OCI-LY3 (cell line): Measurements from ENCODE around the gene OR2L2.
"Not testable (repeated sequence)": the region's sequence is repeated elsewhere in the genome, so short reads cannot be mapped to it uniquely, and the experiment has no call there.

Source experiments
- H2AFZ ChIP-seq: fragments of 200-600, 300-600 bp; shearing (Covaris generic); 2 replicates; pipeline ENCODE4 v1.6.0; 2014; ENCODE audit warnings: antibody characterized with exemption, low read depth, low read length
- H3K27ac ChIP-seq: fragments of 200-600, 300-600 bp; sonication (generic); 2 replicates; pipeline ENCODE4 v1.5.1; 2014; ENCODE audit warnings: mild to moderate bottlenecking, low read length, moderate library complexity, mixed read lengths
- H3K27me3 ChIP-seq: fragments of 200-600, 300-600 bp; sonication (generic); 2 replicates; pipeline ENCODE4 v1.6.1; 2014; ENCODE audit warnings: low read depth, low read length, mixed read lengths
- H3K36me3 ChIP-seq: fragments of 200-600, 300-600 bp; sonication (generic); replicated peaks from 2 replicates; pipeline ENCODE3; 2014; ENCODE audit warnings: low read depth, low read length, mixed read lengths
- H3K4me1 ChIP-seq: fragments of 300-600, 200-600 bp; sonication (generic); 2 replicates; pipeline ENCODE4 v1.6.1; 2014; ENCODE audit warnings: low read length, mixed read lengths
- H3K4me2 ChIP-seq: fragments of 200-600, 300-600 bp; sonication (generic); 2 replicates; pipeline ENCODE4 v1.6.1; 2014; ENCODE audit warnings: low read length, mixed read lengths
- H3K4me3 ChIP-seq: fragments of 300-600, 200-600 bp; sonication (generic); 2 replicates; pipeline ENCODE4 v1.5.1; 2014; ENCODE audit warnings: antibody characterized with exemption, mild to moderate bottlenecking, low read length, moderate library complexity
- H3K79me2 ChIP-seq: fragments of 300-600, 200-600 bp; shearing (Covaris generic); 2 replicates; pipeline ENCODE4 v1.6.1; 2014; ENCODE audit warnings: mild to moderate bottlenecking, low read length, mixed read lengths
- H3K9ac ChIP-seq: fragments of 300-600, 200-600 bp; shearing (Covaris generic); 2 replicates; pipeline ENCODE4 v1.6.0; 2014; ENCODE audit warnings: mild to moderate bottlenecking, low read length, moderate library complexity
- H3K9me3 ChIP-seq: fragments of 200-600, 300-600 bp; shearing (Covaris generic); 2 replicates; pipeline ENCODE4 v1.6.1; 2014; ENCODE audit warnings: low read length, mixed read lengths; ENCODE audit not compliant: insufficient read depth
- H4K20me1 ChIP-seq: fragments of 200-600, 300-600 bp; sonication (generic); 2 replicates; pipeline ENCODE4 v1.6.1; 2016; ENCODE audit warnings: low read length, mixed read lengths; ENCODE audit not compliant: insufficient read depth
- CTCF ChIP-seq: fragments of 200-600, 300-600 bp; sonication (generic); IDR thresholded peaks from 2 replicates; pipeline ENCODE4 v1.5.1; 2014; ENCODE audit warnings: antibody characterized with exemption, low read length, low read depth
- EZH2phosphoT487 ChIP-seq: fragments of 200-600 bp; shearing (Covaris generic); IDR thresholded peaks from 2 replicates; pipeline ENCODE4 v1.6.1; 2018; ENCODE audit warnings: antibody characterized with exemption, mixed run types, low read depth

The OR2L2 gene

GRCh38 chr1:248055261-248055660 is 25.4 kb downstream of the OR2L2 start:
- H3K27ac ChIP-seq, result no peak overlapping the region
- H3K4me3 ChIP-seq, result no peak overlapping the region
- H3K27me3 ChIP-seq, result no peaks in the 10 kb centered on the region
- no peak overlapping the region for H3K9ac ChIP-seq
- no peaks in the 10 kb centered on the region for H3K4me1 ChIP-seq
- H3K4me2 ChIP-seq, result no peak overlapping the region
- no peaks in the 10 kb centered on the region for H3K79me2 ChIP-seq
- H4K20me1 ChIP-seq, result no peaks in the 10 kb centered on the region
- no peak overlapping the region for H2AFZ ChIP-seq
- no peaks in the 10 kb centered on the region for H3K36me3 ChIP-seq
- no peaks in the 10 kb centered on the region for H3K9me3 ChIP-seq
- TF ChIP-seq CTCF, result no peak
- TF ChIP-seq EZH2phosphoT487, result no peak

- no peak overlapping the region for H3K4me2 ChIP-seq
- no peak overlapping the region for H3K9ac ChIP-seq
- no peaks in the 10 kb centered on the region for H3K9me3 ChIP-seq
- no peak overlapping the region for H2AFZ ChIP-seq
- H4K20me1 ChIP-seq, result no peaks in the 10 kb centered on the region
- H3K27me3 ChIP-seq, result no peaks in the 10 kb centered on the region
- no peak overlapping the region for H3K4me3 ChIP-seq
- no peaks in the 10 kb centered on the region for H3K36me3 ChIP-seq
- no peaks in the 10 kb centered on the region for H3K4me1 ChIP-seq
- TF ChIP-seq CTCF, result no peak
- no peak for TF ChIP-seq EZH2phosphoT487
- no peak overlapping the region for H3K27ac ChIP-seq
- H3K79me2 ChIP-seq, result no peaks in the 10 kb centered on the region
Measured at GRCh38 chr1:248065071-248065470, 35.2 kb downstream of the OR2L2 start.

GRCh38 chr1:248065604-248066003 is 35.7 kb downstream of the OR2L2 start:
- H3K79me2 ChIP-seq, result no peaks in the 10 kb centered on the region
- no peak overlapping the region for H3K4me2 ChIP-seq
- H2AFZ ChIP-seq, result no peak overlapping the region
- no peaks in the 10 kb centered on the region for H3K27me3 ChIP-seq
- H4K20me1 ChIP-seq, result no peaks in the 10 kb centered on the region
- no peak overlapping the region for H3K27ac ChIP-seq
- H3K4me3 ChIP-seq, result no peak overlapping the region
- no peak overlapping the region for H3K9ac ChIP-seq
- no peak for TF ChIP-seq CTCF
- no peak for TF ChIP-seq EZH2phosphoT487
- H3K9me3 ChIP-seq, result no peaks in the 10 kb centered on the region
- no peaks in the 10 kb centered on the region for H3K36me3 ChIP-seq
- H3K4me1 ChIP-seq, result no peaks in the 10 kb centered on the region

GRCh38 chr1:248083864-248084263 is 54.0 kb downstream of the OR2L2 start:
- H2AFZ ChIP-seq, H3K4me2 ChIP-seq, H3K79me2 ChIP-seq, H3K27ac ChIP-seq, H3K9me3 ChIP-seq, H3K36me3 ChIP-seq, H4K20me1 ChIP-seq, H3K4me1 ChIP-seq, H3K4me3 ChIP-seq, H3K27me3 ChIP-seq, H3K9ac ChIP-seq: not testable (repeated sequence)
